DMS153 treated with DMSO at 0.1 percent for 48 hours (cell line): ENCODE data around the gene TNK1.
"Not testable (repeated sequence)": the region's sequence is repeated elsewhere in the genome, so short reads cannot be mapped to it uniquely, and the experiment has no call there.

ENCODE experiments used
- DNase-seq: peaks from one replicate; lab custom pipeline; 2025; ENCODE audit not compliant: unreplicated experiment; lab: John Stamatoyannopoulos, UW

TNK1 gene

GRCh38 chr17:7380855-7381683 lies at the start of gene TNK1:
Gene TNK1 (plus strand): TSS chr17:7381089. CDS start chr17:7382927, 1,838 bp downstream.
- DNase-seq: no peak

GRCh38 chr17:7332111-7332510 lies 48.8 kb upstream of the TNK1 start:
- no peak for DNase-seq

GRCh38 chr17:7332600-7333069 lies 48.3 kb upstream of the TNK1 start:
- not testable (repeated sequence) for DNase-seq

GRCh38 chr17:7334938-7335538 lies 45.9 kb upstream of the TNK1 start:
- DNase-seq: no peak

- DNase-seq: not testable (repeated sequence)
These were observed 45.1 kb upstream of the TNK1 start for GRCh38 chr17:7335765-7336164.

- DNase-seq: no peak
These were observed 44.4 kb upstream of the TNK1 start, which contains the start of gene ACAP1 for GRCh38 chr17:7336240-7337175. Gene ACAP1 (plus strand): TSS chr17:7336529. CDS start chr17:7336735, 206 bp downstream.

- not testable (repeated sequence) for DNase-seq
These were observed 43.3 kb upstream of the TNK1 start for GRCh38 chr17:7337600-7337999.

- DNase-seq: no peak
These were observed 40.7 kb upstream of the TNK1 start for GRCh38 chr17:7340179-7340578.

GRCh38 chr17:7341842-7342241 lies 39.0 kb upstream of the TNK1 start:
- DNase-seq: no peak

- DNase-seq: no peak
These were observed 37.6 kb upstream of the TNK1 start for GRCh38 chr17:7343250-7343649.

GRCh38 chr17:7346761-7347614 lies 33.9 kb upstream of the TNK1 start:
- DNase-seq: no peak

GRCh38 chr17:7347630-7348477 lies 33.0 kb upstream of the TNK1 start:
- no peak for DNase-seq

- DNase-seq: no peak
These were observed 32.2 kb upstream of the TNK1 start for GRCh38 chr17:7348478-7349242.

- DNase-seq: no peak
These were observed 29.0 kb upstream of the TNK1 start, which contains the start of gene KCTD11 for GRCh38 chr17:7351665-7352502. Gene KCTD11 (plus strand): TSS chr17:7352162.

- no peak for DNase-seq
These were observed 28.4 kb upstream of the TNK1 start for GRCh38 chr17:7352503-7352889.

- DNase-seq: no peak
These were observed 27.8 kb upstream of the TNK1 start for GRCh38 chr17:7352910-7353635.

- peak; percentile 22 for DNase-seq
These were observed 26.5 kb upstream of the TNK1 start for GRCh38 chr17:7354262-7354843.
